A673 (cell line): Measurements from ENCODE around the gene MFSD2A. TPM values are rescaled to one million over a fixed set of nuclear protein-coding genes. Genes with fewer than 3 reads are reported as not detected.

Experiments
- Bru-seq: library from RNA; stranded (reverse); fragments of 400-500 nt; gene quantifications from one replicate; lab custom pipeline; 2021; lab: Mats Ljungman, UMichigan
- BruChase-seq, 2 experiments: library from RNA; stranded (reverse); fragments of 400-500 nt; gene quantifications; one replicate each; lab custom pipeline; 2021; lab: Mats Ljungman, UMichigan
- BruUV-seq: library from RNA; stranded (reverse); fragments of 400-500 nt; replicated peaks from 2 replicates; lab custom pipeline; 2021; lab: Mats Ljungman, UMichigan
- CTCF ChIA-PET: fragments of 300-600 bp; sonication (Branson Sonifier 250); formaldehyde crosslinking; loops from one replicate; lab custom pipeline; 2022; ENCODE audit warnings: antibody characterized with exemption; lab: Charles Lee
- POLR2A ChIA-PET: fragments of 300-600 bp; sonication (Branson Sonifier 250); formaldehyde crosslinking; loops from one replicate; lab custom pipeline; 2022; ENCODE audit warnings: antibody characterized with exemption; ENCODE audit not compliant: low non-redundant PET; lab: Charles Lee
- DNase-seq: peaks from one replicate; pipeline ENCODE4 v3.0.0-alpha.2; 2015; ENCODE audit warnings: low spot score
- H3K27ac ChIP-seq: fragments of 200-600 bp; sonication (generic); 2 replicates; pipeline ENCODE4 v1.5.1; 2016; ENCODE audit warnings: mixed run types, low read depth, mild to moderate bottlenecking, mixed read lengths, antibody characterized with exemption, low read length; ENCODE audit not compliant: poor library complexity, severe bottlenecking
- H3K27me3 ChIP-seq: fragments of 200-600 bp; sonication (generic); replicated peaks from 2 replicates; pipeline ENCODE4 v1.6.1; 2017; ENCODE audit warnings: mixed run types, low read depth, mild to moderate bottlenecking, mixed read lengths, antibody characterized with exemption, low read length; ENCODE audit not compliant: insufficient read depth, poor library complexity
- H3K36me3 ChIP-seq: fragments of 200-600 bp; sonication (generic); 2 replicates; pipeline ENCODE4 v1.6.1; 2016; ENCODE audit warnings: mixed run types, mild to moderate bottlenecking, mixed read lengths, antibody characterized with exemption, low read length; ENCODE audit not compliant: insufficient read depth, poor library complexity, severe bottlenecking
- H3K4me1 ChIP-seq: fragments of 200-600 bp; sonication (generic); 2 replicates; pipeline ENCODE4 v1.6.1; 2017; ENCODE audit warnings: mixed run types, mild to moderate bottlenecking, mixed read lengths, antibody characterized with exemption, low read length; ENCODE audit not compliant: insufficient read depth, poor library complexity, severe bottlenecking
- H3K4me3 ChIP-seq: fragments of 200-600 bp; sonication (generic); 2 replicates; pipeline ENCODE4 v1.5.1; 2016; ENCODE audit warnings: low read depth, mixed run types, mild to moderate bottlenecking, mixed read lengths, low read length; ENCODE audit not compliant: poor library complexity, severe bottlenecking
- H3K9me3 ChIP-seq: fragments of 200-600 bp; sonication (generic); 2 replicates; pipeline ENCODE4 v1.6.1; 2016; ENCODE audit warnings: mixed run types, low read depth, mild to moderate bottlenecking, mixed read lengths, antibody characterized with exemption, low read length; ENCODE audit not compliant: poor library complexity, severe bottlenecking
- CTCF ChIP-seq: fragments of 300-800, 200-600 bp; sonication (generic); conservative IDR thresholded peaks from 2 replicates; pipeline ENCODE4 v1.5.1; 2017; ENCODE audit warnings: low read depth, mild to moderate bottlenecking, antibody characterized with exemption, low read length, moderate library complexity, mixed read lengths
- EZH2 ChIP-seq: fragments of 200-600 bp; sonication (generic); IDR thresholded peaks from 2 replicates; pipeline ENCODE4 v1.6.1; 2017; ENCODE audit warnings: borderline replicate concordance, low read depth, mild to moderate bottlenecking, mixed read lengths, antibody characterized with exemption, low read length; ENCODE audit not compliant: poor library complexity, severe bottlenecking
- intact Hi-C: fragments of 100-400 bp; cut with micrococcal nuclease; formaldehyde crosslinking; loops from one replicate; pipeline ENCODE4 v1.10.0; 2022; ENCODE audit not compliant: unreplicated experiment
- long read RNA-seq: library from polyadenylated mRNA; stranded (forward); transcript quantifications from one replicate; pipeline ENCODE4 v2.0.0, GENCODE V29; 2022
- total RNA-seq: library from RNA; stranded (reverse); gene quantifications from 2 replicates; pipeline ENCODE4 v1.2.3, GENCODE V29; 2021

The MFSD2A gene
- total RNA-seq, result 6.8 and 7.4 TPM in 2 replicates
- Bru-seq, nascent RNA, result percentile 48 among the genes with signal in this experiment
- percentile 50 among the genes with signal in this experiment for BruChase-seq, experiment 1, labeled RNA remaining after a 2-hour chase
- percentile 44 among the genes with signal in this experiment for BruChase-seq, experiment 2, labeled RNA remaining after a 6-hour chase
- long read RNA-seq, transcript MFSD2A-202 (14 exons, 2,154 nt), result major isoform, 12 of 15 reads
- long read RNA-seq, partial matches to known transcripts, result 2 of 15 reads
- long read RNA-seq, other reads (novel, unspliced or antisense), result 1 of 15 reads

- H3K9me3 ChIP-seq, result no peaks in the 10 kb centered on the region
- ChIA-PET CTCF (no interaction called here), POLR2A (no interaction called here)
- H3K4me3 ChIP-seq, result peak within 1 kb of the TSS; percentile 50
- H3K27me3 ChIP-seq, result no peaks in the 10 kb centered on the region
- no peaks in the 10 kb centered on the region for H3K36me3 ChIP-seq
- peak; percentile 96 for DNase-seq
- H3K27ac ChIP-seq, result no peak within 1 kb of the TSS
- no TSS peak for BruUV-seq
- intact Hi-C loops, result no loop called here
- H3K4me1 ChIP-seq, result peaks cover 6% of the 10 kb centered on the region
- TF ChIP-seq EZH2, result no peak
- no peak for TF ChIP-seq CTCF
Measured at GRCh38 chr1:39954870-39955546, at the start of gene MFSD2A. Gene MFSD2A (plus strand): TSS chr1:39955145. CDS start chr1:39955293, 148 bp downstream.

- no peaks in the 10 kb centered on the region for H3K36me3 ChIP-seq
- intact Hi-C loops, result no loop called here
- POLR2A ChIA-PET, result no interaction called here
- H3K4me1 ChIP-seq, result peaks cover 4% of the 10 kb centered on the region
- TF ChIP-seq CTCF (no peak), EZH2 (no peak)
- peaks cover 6% of the 10 kb centered on the region for H3K9me3 ChIP-seq
- CTCF ChIA-PET, result no interaction called here
- H3K27me3 ChIP-seq, result peaks cover 7% of the 10 kb centered on the region
- H3K4me3 ChIP-seq, result no peak overlapping the region
- H3K27ac ChIP-seq, result no peak overlapping the region
- BruUV-seq, result no TSS peak
- DNase-seq, result no peak
Measured at GRCh38 chr1:39905172-39905571, 49.8 kb upstream of the MFSD2A start.

- TF ChIP-seq CTCF (no peak), EZH2 (no peak)
- Histone ChIP-seq H3K4me1 (no peaks in the 10 kb centered on the region), H3K27ac (no peak overlapping the region), H3K36me3 (no peaks in the 10 kb centered on the region), H3K4me3 (no peak overlapping the region), H3K27me3 (peaks cover under 1% of the 10 kb centered on the region), H3K9me3 (peaks cover 6% of the 10 kb centered on the region)
- ChIA-PET POLR2A (interaction anchor here (0.6 kb wide), 1 partner anchor 19 kb away, joined by 3 read pairs; no protein-coding TSS in a partner anchor), CTCF (no interaction called here)
- BruUV-seq, result no TSS peak
- DNase-seq, result no peak
- intact Hi-C loops, result no loop called here
Measured at GRCh38 chr1:39907528-39908453, 47.2 kb upstream of the MFSD2A start.
